CD4-positive, CD25-positive, alpha-beta regulatory T cell (primary cell): ENCODE results near the gene EPB42. TPM values are rescaled to one million over a fixed set of nuclear protein-coding genes. Genes with fewer than 3 reads are reported as not detected.

ENCODE experiments used
- polyA plus RNA-seq, 4 donors: library from polyadenylated mRNA; unstranded; fragments of 300-500 nt; fragmentation: Illumina TruSeq; gene quantifications; one replicate each; pipeline ENCODE4 v1.2.3, GENCODE V29; 2021
- total RNA-seq: library from RNA; stranded (reverse); gene quantifications from one replicate; pipeline ENCODE4 v1.2.3, GENCODE V29; 2022

Gene EPB42
- total and polyA plus RNA-seq, 5 donors from 2014 or later = 0.53 TPM; not detected in 4

Other genes with a start within 250 kb of the EPB42 start
- 48.2 TPM for gene UBR1, start 115.0 kb downstream of the EPB42 start, total RNA-seq
- 10 to 100 TPM; 15.9 to 18.7 (median 17.3) TPM for gene UBR1, start 115.0 kb downstream of the EPB42 start, polyA plus RNA-seq
- 30.0 TPM for gene TMEM62, start 87.4 kb downstream of the EPB42 start, total RNA-seq
- gene TMEM62, start 87.4 kb downstream of the EPB42 start, polyA plus RNA-seq = 10 to 100 TPM; 11.4 to 18.1 (median 14.2) TPM
- 111 TPM for gene CCNDBP1, start 35.6 kb downstream of the EPB42 start, total RNA-seq
- gene CCNDBP1, start 35.6 kb downstream of the EPB42 start, polyA plus RNA-seq = 100 to 1,000 TPM; 301 to 352 (median 314) TPM
- gene TGM5, start 45.9 kb upstream of the EPB42 start, total RNA-seq = not detected
- gene TGM5, start 45.9 kb upstream of the EPB42 start, polyA plus RNA-seq = not detected
- not detected for gene TGM7, start 81.2 kb upstream of the EPB42 start, total RNA-seq
- gene TGM7, start 81.2 kb upstream of the EPB42 start, polyA plus RNA-seq = not detected
- 9.9 TPM for gene LCMT2, start 109.6 kb upstream of the EPB42 start, total RNA-seq
- gene LCMT2, start 109.6 kb upstream of the EPB42 start, polyA plus RNA-seq = 1 to 10 TPM; 2.9 to 7.9 (median 3.5) TPM
- gene ZSCAN29, start 150.0 kb upstream of the EPB42 start, total RNA-seq = 20.9 TPM
- 1 to 10 TPM; 5.0 to 7.7 (median 6.1) TPM for gene ZSCAN29, start 150.0 kb upstream of the EPB42 start, polyA plus RNA-seq
- gene TUBGCP4, start 150.1 kb upstream of the EPB42 start, total RNA-seq = 12.1 TPM
- 10 to 100 TPM; 10.2 to 12.2 (median 11.1) TPM for gene TUBGCP4, start 150.1 kb upstream of the EPB42 start, polyA plus RNA-seq